SJSA1 (cell line): Measurements from ENCODE around the gene ZNF423. TPM values are rescaled to one million over a fixed set of nuclear protein-coding genes. Genes with fewer than 3 reads are reported as not detected.

Experiments used
- DNase-seq, 2 experiments: peaks; one replicate each; pipeline ENCODE4 v3.0.0-alpha.2; 2015 to 2020; ENCODE audit warnings: low spot score in 2 of 2, low read depth in 1 of 2
- H3K27ac ChIP-seq: fragments of 250-450 bp; sonication (Bioruptor Pico); 2 replicates; pipeline ENCODE4 v1.5.1; 2020; ENCODE audit warnings: mild to moderate bottlenecking, moderate library complexity
- H3K27me3 ChIP-seq: fragments of 250-450 bp; sonication (Bioruptor Pico); replicated peaks from 2 replicates; pipeline ENCODE4 v1.5.1; 2020; ENCODE audit warnings: mild to moderate bottlenecking, moderate library complexity
- H3K36me3 ChIP-seq: fragments of 250-450 bp; sonication (Bioruptor Pico); 2 replicates; pipeline ENCODE4 v1.5.1; 2020; ENCODE audit warnings: mild to moderate bottlenecking
- H3K4me1 ChIP-seq: fragments of 250-450 bp; sonication (Bioruptor Pico); replicated peaks from 2 replicates; pipeline ENCODE4 v1.6.1; 2021; ENCODE audit warnings: mild to moderate bottlenecking
- H3K4me3 ChIP-seq: fragments of 250-450 bp; sonication (Bioruptor Pico); 2 replicates; pipeline ENCODE4 v1.5.1; 2020; ENCODE audit warnings: mild to moderate bottlenecking
- H3K9me3 ChIP-seq: fragments of 250-450 bp; sonication (Bioruptor Pico); replicated peaks from 2 replicates; pipeline ENCODE4 v1.5.1; 2020; ENCODE audit warnings: mild to moderate bottlenecking
- total RNA-seq: library from RNA; depleted of rRNA; stranded (reverse); fragments of >200 nt; shearing (Covaris generic); gene quantifications from 2 replicates; pipeline ENCODE4 v1.2.3, GENCODE V29; 2014

The ZNF423 gene
- total RNA-seq, 1 experiment from 2014 or later, result 5.4 TPM

DNA sequence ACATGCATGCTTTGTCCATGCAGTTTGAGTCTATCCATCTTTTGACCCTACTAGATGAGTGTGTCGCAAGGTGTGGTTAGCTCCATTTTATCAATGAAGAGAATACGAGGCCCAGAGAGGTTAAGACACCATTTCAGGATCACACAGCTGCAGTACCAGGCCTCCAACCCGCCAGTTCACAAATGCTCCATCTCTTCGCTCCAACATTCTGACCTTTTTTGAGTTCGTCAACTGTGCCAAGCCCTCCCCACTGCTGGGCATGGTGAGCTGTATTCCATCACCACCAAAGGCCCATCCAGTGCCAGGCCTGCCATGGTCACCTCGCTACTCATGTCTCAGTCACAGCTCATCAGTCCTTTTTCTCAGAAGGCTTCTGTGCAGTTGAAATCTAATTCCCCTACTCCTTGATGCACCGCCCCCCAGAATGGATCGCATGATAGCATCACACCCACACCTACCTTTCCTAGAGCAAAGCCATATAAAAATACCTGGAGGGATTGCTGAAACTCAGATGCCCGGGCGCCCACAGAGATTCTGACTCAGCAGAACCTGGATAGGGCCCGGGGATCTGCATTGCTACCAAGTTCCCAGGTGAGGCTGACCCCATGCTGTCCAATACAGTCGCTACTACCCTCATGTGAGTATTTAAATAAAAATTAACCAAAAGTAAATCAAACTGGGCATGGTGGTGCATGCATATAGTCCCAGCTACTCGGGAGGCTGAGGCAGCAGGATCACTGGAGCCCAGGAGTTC, 38.0 kb downstream of the ZNF423 start:
- Histone ChIP-seq H3K27ac (no peak overlapping the region), H3K4me3 (no peak overlapping the region), H3K36me3 (no peaks in the 10 kb centered on the region), H3K27me3 (no peaks in the 10 kb centered on the region), H3K9me3 (no peaks in the 10 kb centered on the region), H3K4me1 (no peaks in the 10 kb centered on the region)
- DNase-seq, result no peak

- H3K27ac ChIP-seq, result no peak overlapping the region
- no peak overlapping the region for H3K4me3 ChIP-seq
- H3K9me3 ChIP-seq, result no peaks in the 10 kb centered on the region
- no peaks in the 10 kb centered on the region for H3K36me3 ChIP-seq
- H3K27me3 ChIP-seq, result no peaks in the 10 kb centered on the region
- no peak for DNase-seq
- peaks cover 10% of the 10 kb centered on the region for H3K4me1 ChIP-seq
Observed at GRCh38 chr16:49816875-49817274, 39.0 kb downstream of the ZNF423 start.

GRCh38 chr16:49811644-49812334, 44.1 kb downstream of the ZNF423 start:
- no peaks in the 10 kb centered on the region for H3K27me3 ChIP-seq
- H3K9me3 ChIP-seq, result no peaks in the 10 kb centered on the region
- peak; percentile 44 to 63 for DNase-seq
- H3K4me1 ChIP-seq, result peaks cover 58% of the 10 kb centered on the region
- peak overlapping the region; percentile 46 for H3K27ac ChIP-seq
- H3K4me3 ChIP-seq, result no peak overlapping the region
- H3K36me3 ChIP-seq, result no peaks in the 10 kb centered on the region

GRCh38 chr16:49810831-49811230, 45.1 kb downstream of the ZNF423 start:
- peaks cover 68% of the 10 kb centered on the region for H3K4me1 ChIP-seq
- no peaks in the 10 kb centered on the region for H3K27me3 ChIP-seq
- no peaks in the 10 kb centered on the region for H3K36me3 ChIP-seq
- H3K9me3 ChIP-seq, result no peaks in the 10 kb centered on the region
- no peak overlapping the region for H3K4me3 ChIP-seq
- peak overlapping the region; percentile 46 for H3K27ac ChIP-seq
- peak in 1 of 2 experiments; percentile 60 for DNase-seq

- Histone ChIP-seq H3K27ac (no peak overlapping the region), H3K4me1 (peaks cover 68% of the 10 kb centered on the region), H3K9me3 (no peaks in the 10 kb centered on the region), H3K4me3 (no peak overlapping the region), H3K27me3 (no peaks in the 10 kb centered on the region), H3K36me3 (no peaks in the 10 kb centered on the region)
- no peak for DNase-seq
Observed at GRCh38 chr16:49809561-49809960, 46.4 kb downstream of the ZNF423 start.

DNA sequence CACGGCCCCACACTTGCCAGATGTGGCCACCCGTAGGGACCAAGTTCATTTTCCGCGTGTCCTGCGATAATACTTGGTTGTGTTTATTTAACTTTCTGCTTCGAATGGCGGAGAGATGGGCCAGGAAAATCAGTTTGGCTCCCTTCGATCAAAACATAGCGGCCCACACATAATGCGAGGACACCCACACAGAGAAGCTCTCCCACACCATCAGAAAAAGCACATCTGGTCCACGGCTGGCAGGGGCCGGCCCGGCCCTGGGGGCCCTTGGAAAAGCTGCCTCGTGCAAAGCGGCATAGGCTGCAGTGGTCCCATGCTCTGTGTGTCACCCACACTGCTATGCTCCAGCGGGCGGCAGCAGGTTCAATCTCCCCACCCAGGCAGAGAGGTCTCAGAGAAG, 46.9 kb downstream of the ZNF423 start:
- H3K36me3 ChIP-seq, result no peaks in the 10 kb centered on the region
- H3K27ac ChIP-seq, result peak overlapping the region; percentile 7; the same call in 1 of the 2 replicates
- H3K4me1 ChIP-seq, result peaks cover 68% of the 10 kb centered on the region
- no peaks in the 10 kb centered on the region for H3K9me3 ChIP-seq
- no peaks in the 10 kb centered on the region for H3K27me3 ChIP-seq
- DNase-seq, result peak; percentile 81 to 87
- H3K4me3 ChIP-seq, result no peak overlapping the region

DNA sequence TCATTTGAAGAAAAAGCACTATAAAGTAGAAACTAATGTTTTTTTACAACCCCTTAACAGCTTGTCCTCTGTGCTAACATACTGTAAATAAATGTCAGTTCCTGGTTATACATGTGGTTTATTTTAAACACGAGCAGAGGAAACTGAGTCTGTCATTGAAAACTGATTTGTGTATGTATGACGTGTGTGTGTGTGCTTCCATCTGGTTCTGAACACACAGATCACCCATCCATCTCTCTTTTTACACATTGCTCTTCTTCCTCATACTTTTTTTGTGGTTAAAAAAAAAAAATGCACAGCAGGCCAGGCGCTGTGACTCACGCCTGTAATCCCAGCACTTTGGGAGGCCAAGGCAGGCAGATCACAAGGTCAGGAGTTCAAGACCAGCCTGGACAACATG, 49.5 kb downstream of the ZNF423 start:
- peak overlapping the region; percentile 42 for H3K27ac ChIP-seq
- H3K4me1 ChIP-seq, result peaks cover 54% of the 10 kb centered on the region
- no peak overlapping the region for H3K4me3 ChIP-seq
- no peaks in the 10 kb centered on the region for H3K27me3 ChIP-seq
- H3K9me3 ChIP-seq, result no peaks in the 10 kb centered on the region
- DNase-seq, result peak in 1 of 2 experiments; percentile 63
- no peaks in the 10 kb centered on the region for H3K36me3 ChIP-seq

- Histone ChIP-seq H3K27ac (no peak overlapping the region), H3K4me3 (no peak overlapping the region), H3K4me1 (peaks cover 4% of the 10 kb centered on the region), H3K27me3 (no peaks in the 10 kb centered on the region), H3K36me3 (no peaks in the 10 kb centered on the region), H3K9me3 (no peaks in the 10 kb centered on the region)
- DNase-seq, result no peak
Observed at GRCh38 chr16:49801290-49801689, 54.6 kb downstream of the ZNF423 start.

GRCh38 chr16:49800876-49801275, 55.0 kb downstream of the ZNF423 start:
- H3K27me3 ChIP-seq, result no peaks in the 10 kb centered on the region
- no peaks in the 10 kb centered on the region for H3K9me3 ChIP-seq
- DNase-seq, result no peak
- H3K27ac ChIP-seq, result no peak overlapping the region
- no peaks in the 10 kb centered on the region for H3K36me3 ChIP-seq
- H3K4me3 ChIP-seq, result no peak overlapping the region
- peaks cover under 1% of the 10 kb centered on the region for H3K4me1 ChIP-seq

DNA sequence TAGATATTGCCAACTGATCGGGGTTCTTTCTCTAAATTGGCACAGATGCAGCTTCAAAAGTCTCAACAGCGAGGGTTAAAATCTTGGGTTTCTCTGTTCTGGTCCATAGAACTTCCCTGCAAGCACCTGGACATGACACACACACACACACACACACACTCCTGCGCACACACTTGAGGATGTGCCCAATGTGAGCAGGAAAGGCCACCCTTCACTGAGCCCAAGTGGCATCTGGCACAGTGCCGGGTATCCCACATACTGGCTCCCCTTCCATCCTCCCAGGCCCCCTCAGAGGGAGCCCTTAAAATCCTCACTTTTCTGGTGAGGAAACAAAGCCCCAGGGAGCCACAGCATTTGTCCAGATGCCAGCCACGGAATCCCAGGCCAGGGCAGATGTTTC, 55.5 kb downstream of the ZNF423 start:
- no peak for DNase-seq
- Histone ChIP-seq H3K4me1 (no peaks in the 10 kb centered on the region), H3K27me3 (no peaks in the 10 kb centered on the region), H3K4me3 (no peak overlapping the region), H3K36me3 (no peaks in the 10 kb centered on the region), H3K9me3 (no peaks in the 10 kb centered on the region), H3K27ac (no peak overlapping the region)

DNA sequence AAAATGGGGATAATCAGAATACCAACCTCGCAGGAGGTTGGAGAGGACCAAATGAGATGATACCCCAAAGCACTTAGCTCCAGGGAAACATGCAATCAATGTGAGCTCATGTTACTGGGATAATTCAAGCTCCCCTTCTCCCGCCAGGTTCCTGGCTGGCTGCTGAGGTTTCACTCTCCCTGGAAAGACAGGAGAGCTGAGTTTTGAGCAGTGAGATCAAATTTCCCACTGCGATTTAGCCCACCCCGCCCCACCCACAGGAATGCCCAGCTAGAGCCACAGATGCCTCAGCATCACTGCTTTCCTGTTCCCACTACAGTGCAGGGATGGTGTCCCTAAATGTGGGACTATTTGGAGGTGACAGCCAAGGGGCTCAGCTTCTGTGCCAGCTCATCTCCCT, 56.7 kb downstream of the ZNF423 start:
- Histone ChIP-seq H3K27me3 (no peaks in the 10 kb centered on the region), H3K9me3 (no peaks in the 10 kb centered on the region), H3K4me1 (no peaks in the 10 kb centered on the region), H3K4me3 (no peak overlapping the region), H3K27ac (no peak overlapping the region), H3K36me3 (no peaks in the 10 kb centered on the region)
- DNase-seq, result no peak

- Histone ChIP-seq H3K4me3 (no peak overlapping the region), H3K36me3 (no peaks in the 10 kb centered on the region), H3K27ac (no peak overlapping the region), H3K27me3 (no peaks in the 10 kb centered on the region), H3K4me1 (no peaks in the 10 kb centered on the region), H3K9me3 (no peaks in the 10 kb centered on the region)
- no peak for DNase-seq
Observed at GRCh38 chr16:49795513-49795912, 60.4 kb downstream of the ZNF423 start.

GRCh38 chr16:49793244-49793643, 62.7 kb downstream of the ZNF423 start:
- Histone ChIP-seq H3K27ac (no peak overlapping the region), H3K4me1 (no peaks in the 10 kb centered on the region), H3K9me3 (no peaks in the 10 kb centered on the region), H3K4me3 (no peak overlapping the region), H3K27me3 (no peaks in the 10 kb centered on the region), H3K36me3 (no peaks in the 10 kb centered on the region)
- DNase-seq, result no peak

DNA sequence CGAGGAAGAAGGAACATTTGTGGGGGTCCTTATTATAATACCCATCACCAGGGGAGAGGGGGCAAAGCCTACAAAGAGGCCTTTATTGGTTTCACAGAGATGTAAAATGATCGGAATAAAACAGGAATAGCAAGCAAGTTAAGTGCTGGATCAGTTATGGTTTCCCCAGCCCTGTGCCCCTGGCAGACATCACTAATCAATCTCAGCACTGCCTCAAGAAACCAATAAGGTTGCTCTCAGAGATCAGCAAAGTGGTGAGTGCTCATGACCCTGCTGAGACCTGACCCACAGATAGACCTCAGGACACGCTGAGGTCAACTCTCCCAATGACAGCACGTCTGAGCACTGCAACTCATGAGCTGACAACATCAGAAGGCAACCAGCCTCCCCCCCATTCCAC, 66.3 kb downstream of the ZNF423 start:
- H3K27me3 ChIP-seq, result no peaks in the 10 kb centered on the region
- H3K27ac ChIP-seq, result no peak overlapping the region
- no peak for DNase-seq
- H3K9me3 ChIP-seq, result no peaks in the 10 kb centered on the region
- H3K4me3 ChIP-seq, result no peak overlapping the region
- no peaks in the 10 kb centered on the region for H3K36me3 ChIP-seq
- no peaks in the 10 kb centered on the region for H3K4me1 ChIP-seq
